ENCODE results near the gene EVX1.

The EVX1 gene

DNA sequence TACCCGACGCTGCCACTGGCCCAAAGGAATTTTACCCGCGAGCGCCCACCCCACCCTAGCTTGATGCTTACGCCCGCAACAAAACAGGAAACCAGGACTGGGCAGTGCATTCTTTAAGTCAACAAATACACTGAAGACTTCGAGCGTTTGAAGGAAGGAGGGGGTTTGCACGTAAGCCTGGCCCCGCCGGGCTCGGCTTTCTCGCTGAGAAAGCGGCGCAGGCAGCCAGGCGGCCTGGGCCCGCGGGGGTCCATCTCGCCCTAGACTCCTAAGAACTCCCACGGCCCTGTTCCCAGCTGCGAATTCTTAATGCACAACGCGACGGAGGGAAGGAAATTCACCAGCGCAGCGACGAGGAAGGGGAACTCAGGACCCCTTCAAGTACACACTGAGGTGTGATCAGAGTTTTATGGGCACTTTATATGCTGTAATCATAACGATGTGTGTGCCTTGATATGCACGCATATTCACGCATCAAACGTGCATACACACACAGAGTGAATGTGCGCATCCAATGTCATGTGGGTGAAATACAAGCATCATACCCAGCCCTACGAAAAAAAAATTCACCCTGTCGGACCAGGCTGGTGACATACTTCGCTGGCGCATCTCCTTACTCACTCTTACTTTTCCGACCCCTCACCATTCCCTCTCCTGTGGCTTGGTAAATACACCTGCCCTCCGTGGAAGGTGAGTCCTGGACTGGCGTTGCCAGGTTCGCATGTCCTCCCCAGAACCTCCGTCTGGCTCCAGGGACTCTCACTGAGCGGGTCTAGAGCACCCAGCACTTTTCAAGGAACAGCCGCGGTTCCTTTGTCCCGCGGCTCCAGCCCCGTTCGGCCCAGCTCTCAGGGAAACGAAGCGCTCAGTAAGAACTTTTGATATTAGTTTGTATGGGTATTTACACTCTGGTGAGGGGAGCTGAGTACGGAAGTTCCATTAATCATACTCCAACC is 37.0 kb upstream of the EVX1 start:
- DNase-seq = no peak

DNA sequence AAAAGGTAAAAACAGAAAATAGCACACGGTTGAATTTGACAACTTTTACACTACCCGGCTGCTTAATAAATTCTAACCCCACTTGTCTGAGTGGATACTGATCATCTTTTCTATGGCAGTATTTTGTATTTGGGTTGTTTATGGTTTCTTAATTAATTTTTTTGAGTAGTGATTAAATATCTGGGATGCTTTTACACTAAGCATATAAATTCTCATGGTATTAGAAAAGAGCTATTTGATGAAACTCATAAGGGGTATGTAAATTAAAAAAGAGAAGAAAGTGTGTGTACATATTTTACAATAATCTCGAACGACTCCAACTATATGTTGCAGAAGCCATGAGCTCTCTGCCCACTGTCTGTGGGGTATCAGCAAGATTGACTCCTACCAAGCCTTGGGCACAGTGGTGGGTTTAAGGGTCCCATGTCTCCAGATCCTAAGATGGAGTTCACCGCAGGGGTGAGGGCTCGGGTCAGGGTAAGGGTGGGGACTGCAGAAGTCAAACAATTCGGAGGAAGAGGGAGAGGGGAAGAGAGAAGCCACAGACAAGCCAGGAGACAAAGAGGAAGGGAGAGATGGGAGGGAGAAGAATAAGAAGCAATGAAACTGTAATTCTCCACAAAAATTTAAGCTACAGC is 35.1 kb upstream of the EVX1 start:
- DNase-seq = no peak

DNA sequence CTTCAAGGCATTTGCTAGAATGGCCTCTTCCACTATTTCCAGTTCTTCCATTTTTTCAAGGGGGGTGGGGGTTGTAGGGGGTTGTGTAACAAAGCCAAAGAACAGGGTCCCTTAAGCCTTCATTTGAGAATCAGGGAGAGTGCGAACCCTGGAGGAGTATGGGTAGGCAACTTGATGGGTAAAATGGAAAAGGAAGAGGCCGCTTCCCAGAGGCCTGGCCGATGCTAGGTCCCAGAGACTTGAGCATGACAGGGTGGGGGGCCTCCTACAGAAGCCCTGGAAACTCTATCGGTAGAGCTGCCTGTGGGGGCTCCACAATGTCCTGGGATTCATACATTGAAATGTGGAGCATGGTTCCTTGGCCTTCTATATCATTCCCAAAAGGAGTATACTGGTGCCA is 33.6 kb upstream of the EVX1 start:
- no peak for DNase-seq

DNA sequence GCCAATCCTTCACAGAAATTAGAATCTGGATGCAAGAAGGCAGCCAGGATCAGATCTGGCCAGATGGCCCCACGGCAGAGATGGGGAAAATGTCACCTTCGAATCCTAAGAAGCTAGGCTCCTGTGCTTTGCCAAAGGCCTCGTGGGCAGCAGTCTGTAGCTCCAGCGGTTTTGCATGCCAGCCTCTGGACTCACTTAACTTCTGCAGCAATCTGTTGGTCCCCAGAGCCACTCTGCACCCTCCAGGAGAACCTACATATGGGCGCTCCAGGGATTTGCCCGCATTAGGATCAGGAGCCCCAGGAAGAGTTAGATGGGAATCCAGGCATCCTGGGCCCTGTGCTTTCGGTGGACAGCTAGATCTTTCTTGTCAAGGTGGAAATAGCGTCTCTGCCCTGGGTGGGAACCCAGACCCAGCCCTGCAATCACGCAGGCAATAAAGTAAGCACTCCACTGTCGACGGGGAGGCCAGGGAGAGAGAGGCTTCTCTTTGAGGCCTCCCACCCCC is 32.6 kb upstream of the EVX1 start:
- no peak for DNase-seq

DNA sequence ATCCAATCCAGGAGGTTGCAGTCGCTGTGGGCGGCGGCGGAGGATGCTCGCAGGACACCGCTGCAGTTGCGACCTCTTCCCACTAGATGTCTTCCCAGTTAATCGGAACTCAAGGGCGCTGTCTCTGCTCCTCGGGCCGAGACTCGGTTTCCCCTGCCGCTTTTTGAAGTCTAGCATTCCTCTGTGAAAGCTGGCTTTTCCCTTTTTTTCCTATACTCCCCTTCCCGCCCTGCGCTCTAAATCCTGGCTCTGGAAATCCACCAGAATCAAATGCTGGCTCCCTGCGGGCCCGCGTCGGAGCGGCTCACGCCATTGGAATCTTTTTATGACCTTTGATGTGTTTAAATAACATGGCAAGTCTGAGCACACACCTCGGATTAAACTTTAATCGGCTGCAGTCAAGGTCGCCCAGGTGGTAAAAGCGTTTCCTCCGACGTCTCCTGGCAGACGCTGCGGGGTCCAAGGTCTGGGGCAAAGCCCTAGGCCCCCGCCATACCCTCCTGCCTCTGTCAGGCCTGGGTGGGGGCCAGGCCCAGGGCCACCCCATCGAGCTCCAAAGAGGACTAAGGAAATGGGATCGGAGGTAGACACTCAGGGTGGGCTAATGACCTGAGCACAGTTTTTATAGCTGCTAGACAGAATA is 32.0 kb upstream of the EVX1 start:
- DNase-seq = peak; percentile 33 to 35

DNA sequence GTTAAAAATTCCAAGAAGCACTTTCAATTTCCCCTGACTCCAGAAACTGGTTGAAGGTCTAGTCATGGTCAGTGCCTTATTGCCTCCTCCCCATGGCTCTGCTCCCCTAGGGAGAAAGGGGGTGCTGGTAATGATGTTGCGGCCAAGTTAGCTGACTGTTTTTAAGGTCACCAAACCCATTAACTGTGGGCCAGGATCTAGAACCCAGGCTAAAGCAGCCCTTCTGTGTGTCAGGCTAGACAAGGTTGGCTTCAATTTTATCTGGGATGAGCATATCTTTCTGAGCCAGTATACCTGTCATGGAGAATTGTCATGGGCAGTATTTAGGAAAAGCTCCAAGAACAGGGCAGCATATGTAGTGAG is 31.5 kb upstream of the EVX1 start:
- no peak for DNase-seq

DNA sequence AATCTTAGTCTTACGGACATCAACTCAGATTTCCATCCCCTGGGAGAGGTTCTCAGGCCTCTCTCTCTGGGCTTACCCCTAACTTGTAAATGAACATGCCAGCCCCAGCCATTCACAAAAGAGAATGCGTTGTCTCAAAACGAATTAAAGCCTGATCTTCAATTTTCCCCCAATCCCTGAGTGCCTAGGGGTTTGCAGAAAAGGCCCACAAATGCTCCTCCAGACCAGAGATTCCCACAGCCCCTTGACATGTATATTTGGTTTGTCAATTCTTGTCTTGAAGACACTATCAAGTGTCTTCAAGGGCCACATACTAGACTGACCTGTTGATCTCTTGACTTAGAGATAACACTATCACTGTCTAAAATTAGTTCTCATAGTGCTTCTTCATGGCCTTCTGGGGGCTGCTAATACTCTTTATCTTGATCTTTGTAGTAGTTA is 30.8 kb upstream of the EVX1 start:
- DNase-seq = no peak

DNA sequence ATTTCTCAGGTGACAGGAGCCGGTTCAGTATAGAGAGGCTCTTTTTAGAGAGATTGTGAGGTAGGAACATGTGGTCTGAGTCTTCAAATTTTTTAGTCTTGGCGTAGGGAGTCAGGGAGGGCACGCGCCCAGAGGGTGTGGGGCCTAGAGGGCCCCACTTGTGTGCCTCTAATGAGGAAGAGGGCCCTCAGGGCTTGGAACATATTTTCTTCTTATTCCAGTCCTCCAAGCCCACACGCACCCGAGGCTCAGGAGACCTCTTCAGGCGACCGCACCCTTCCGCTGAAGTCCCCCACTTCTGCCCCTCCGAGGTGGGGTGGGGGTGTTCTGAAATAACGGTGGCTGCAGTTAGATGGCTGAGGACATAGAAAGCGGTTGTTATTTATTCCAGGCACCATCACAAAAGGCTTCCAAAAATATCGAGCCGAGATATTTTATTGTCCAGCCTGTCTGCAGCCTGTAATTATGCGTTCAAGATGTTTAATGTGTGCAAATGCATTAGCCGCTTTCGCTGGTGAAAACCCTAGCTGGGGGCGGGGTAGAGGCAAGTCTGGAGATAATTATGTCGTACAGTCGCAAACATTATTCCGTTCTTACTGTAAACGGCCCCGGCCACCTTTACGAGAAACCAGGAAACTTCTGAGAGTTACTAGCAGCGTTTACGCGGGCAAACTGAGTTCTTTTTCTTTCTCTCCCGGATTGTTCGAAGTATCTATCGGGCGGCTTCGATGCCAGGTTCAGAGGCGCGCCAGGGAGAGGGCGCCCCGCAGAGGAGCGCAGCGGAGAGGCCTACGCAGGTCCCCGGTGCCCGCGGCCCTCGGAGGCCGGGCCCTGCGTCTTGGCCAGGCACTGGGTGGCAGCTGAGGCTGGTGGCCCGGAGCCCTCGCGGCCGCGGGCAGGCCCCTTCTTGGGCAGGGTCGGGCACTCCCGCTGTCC is 29.8 kb upstream of the EVX1 start:
- DNase-seq = no peak

DNA sequence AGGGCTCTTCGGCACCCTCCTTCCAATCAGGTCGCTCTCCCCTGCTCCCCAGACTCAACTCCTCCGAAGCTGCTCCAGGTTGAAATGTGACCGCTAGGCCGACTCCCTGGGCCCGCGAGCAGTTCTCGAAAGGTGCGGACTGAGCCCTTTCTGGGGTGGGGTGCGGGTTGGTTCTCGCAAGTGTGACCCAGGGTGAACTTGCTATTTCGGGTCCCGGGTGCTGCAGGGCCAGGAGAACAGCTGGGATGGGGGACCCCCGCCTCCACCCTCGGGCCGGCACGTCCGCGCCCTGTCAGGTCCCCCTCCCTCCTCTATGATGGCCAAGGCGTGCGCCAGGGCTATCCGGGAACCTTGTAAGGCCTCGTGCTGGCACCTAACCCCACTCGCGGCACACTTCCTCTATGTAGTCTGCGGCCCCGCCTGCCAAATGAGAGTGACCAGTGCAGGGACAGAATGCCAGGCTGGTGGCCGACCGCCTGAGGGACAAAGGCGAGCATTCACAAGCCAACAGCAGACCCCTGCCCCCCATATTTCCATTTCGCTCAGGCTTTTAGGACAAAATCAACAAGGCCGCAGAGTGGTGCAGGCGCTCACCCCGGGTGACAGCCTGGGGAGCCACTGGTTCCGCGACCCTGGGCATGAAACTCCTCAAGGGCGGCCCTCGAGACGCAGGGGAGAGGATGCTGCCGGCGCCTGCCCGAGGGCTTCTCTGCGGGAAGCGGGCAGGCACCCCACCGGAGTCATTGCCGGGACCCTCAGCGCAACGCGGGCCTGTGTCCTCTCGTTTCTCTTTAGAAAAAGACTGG is 29.0 kb upstream of the EVX1 start:
- no peak for DNase-seq

DNA sequence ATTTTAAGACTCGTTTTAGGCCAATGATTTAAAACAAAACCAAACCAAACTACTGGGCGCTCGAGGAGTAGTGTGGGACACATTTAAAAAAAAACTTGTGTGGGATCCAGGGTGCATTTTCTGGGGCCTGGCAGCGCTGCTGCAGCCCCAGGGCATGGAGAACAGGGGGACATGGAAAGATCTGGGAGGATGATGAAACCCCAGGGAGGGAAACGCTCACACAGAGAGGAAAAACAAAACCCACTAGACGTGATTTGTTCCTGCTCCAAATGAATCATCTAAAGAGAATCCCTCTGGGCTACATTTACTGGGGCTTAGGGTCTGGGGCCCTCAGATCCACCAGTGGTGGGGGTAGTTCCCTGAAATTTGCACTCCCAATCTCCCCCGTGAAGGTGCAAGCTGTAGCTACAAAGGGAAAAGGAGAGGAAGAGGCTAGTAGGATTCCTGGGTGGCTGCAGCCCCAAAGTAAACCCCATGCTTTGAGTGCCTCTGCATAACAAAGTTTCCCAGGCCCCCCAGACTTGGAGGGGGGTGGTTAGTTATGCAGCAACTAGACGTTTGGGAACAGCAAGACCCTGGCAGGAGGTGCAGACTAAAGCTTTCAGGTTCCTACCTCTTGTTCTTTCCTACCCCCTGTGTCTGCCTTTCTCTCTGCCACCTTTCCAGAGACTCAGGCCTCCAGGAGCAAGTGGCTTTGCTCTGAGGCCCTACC is 28.2 kb upstream of the EVX1 start:
- DNase-seq = no peak

DNA sequence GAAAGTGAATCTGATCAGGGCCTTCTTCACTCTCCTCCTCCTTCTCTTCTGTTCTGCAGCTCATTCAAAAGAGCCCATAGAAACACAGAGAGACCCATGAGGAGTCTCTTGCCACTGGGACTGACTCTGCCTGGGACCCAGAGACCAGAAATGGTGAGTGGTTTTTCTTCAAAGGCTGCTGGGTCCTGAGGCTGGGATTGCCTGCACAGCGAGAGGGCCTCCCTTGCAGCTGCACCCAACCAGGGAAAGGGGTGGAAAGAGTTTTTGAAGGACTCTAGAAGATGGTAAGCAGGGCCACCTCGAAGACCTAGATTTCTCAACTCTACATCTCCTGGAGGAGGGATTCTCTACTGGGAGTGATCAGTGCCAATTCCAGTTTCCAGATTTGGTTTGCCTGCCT is 27.2 kb upstream of the EVX1 start:
- DNase-seq = no peak

DNA sequence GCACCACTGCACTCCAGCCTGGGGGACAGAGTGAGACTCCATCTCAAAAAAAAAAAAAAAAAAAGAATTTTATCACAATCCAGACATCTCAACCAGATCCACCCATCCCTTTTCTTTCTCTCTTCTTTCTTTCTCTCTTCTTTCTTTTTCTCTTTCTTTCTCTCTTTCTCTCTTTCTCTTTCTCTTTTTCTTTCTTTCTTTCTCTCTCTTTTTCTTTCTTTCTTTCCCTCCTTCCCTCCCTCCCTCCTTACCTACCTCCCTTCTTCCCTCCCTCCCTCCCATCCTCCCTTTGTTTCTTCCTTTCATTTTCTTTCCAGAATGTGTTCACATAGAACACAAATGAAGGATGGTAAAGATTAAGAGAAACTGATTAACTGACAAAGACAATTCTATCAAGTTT is 24.7 kb upstream of the EVX1 start:
- DNase-seq = no peak

DNA sequence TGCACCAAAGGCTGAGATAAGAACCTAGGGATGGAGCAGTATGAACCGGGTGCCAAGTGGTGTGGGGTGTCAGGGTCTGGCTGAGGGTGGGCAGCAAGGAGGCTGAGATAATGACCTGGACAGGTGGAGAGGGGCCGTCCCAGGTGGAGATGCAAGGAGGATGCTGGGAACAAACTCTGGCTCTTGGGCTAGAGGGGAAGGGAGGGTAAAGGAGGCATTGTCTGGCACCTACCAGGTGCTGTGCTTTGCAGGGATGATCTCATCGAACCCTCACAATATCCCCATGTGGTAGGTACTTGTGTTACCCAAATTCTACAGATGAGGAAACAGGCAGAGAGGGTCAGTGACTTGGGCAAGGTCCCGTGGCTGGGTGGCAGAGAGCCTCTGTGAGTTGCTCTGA is 22.8 kb upstream of the EVX1 start:
- DNase-seq = no peak

DNA sequence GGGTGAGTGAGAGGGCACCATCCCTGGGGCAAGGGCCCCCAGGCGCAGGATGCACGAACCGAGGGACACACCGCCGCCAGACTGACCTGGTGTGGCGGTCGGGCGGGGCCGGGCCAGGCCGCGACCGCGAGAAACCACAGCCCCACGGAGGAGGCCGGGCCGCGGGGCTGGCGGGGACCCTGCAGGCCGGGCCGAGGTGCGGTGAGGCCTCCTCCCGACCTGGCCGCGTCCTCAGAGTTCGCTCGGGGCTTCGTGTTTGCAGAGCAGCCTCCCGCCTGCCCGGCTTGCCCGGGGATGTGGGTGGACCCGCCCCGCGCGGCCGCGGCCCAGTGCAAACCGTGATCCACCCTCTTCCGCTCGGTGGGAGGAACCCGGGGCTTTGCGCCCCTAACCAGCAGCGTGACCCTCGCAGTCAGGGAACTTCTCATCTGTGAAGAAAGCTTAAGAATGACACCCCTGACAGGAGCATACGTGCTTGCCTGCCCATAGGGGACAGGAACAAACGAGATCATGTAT is 22.1 kb upstream of the EVX1 start:
- DNase-seq = no peak

DNA sequence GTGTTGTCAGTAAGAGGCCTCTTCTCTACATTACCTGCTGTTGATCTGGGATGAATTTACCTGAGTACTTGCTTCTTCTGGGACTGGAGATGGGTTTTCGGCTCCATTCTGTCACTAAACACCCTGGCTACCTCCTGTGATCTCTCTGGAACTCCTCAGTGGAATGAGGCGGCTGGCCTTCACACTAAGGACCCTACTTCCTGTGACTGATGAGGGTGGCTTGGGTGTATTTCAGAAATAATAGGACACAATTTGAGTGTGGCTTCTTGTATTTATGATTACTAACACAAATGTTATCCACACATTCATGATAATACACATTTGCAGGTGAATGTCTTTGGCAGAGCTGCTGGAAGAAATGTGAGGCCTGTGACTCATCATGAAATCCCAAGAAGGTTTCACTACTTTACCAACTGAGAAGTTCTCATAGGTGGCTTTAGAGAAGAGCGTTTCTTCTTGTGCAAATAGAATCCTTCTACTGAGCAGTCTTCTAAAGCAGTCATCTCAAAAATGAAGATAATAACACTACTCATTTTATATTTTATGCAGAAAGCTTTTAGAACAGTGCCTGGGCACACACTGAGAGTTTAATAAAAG is 21.3 kb upstream of the EVX1 start:
- DNase-seq = no peak

DNA sequence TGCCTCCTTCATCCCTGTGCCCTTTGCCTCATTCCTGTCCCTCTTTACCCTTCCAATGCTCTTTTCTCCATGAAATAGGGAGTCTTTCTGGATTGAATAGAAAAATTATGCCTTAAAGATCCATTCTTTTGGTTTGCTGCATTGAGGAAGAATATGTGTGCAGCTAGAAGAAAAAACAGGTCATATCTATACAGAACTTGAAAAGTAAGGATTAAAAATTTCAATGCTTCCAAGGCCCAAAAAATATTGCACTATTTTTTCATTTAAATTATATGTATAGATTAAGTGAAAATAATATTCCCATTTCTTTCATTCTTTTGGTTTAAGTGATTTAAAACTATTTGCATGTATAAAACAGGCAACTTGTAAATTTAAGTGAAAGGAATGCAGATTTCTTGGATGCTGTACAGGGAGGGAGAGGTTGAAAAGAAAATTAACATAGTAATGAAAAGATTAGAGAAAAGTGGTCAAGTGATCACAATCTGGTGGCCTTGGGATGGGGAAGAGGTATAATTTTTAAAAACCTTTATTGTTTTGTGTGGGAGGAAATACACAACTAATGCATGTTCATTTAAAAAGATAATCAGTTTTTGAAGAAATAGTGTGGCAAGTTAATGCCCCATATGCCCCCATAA is 18.5 kb upstream of the EVX1 start:
- DNase-seq = no peak

DNA sequence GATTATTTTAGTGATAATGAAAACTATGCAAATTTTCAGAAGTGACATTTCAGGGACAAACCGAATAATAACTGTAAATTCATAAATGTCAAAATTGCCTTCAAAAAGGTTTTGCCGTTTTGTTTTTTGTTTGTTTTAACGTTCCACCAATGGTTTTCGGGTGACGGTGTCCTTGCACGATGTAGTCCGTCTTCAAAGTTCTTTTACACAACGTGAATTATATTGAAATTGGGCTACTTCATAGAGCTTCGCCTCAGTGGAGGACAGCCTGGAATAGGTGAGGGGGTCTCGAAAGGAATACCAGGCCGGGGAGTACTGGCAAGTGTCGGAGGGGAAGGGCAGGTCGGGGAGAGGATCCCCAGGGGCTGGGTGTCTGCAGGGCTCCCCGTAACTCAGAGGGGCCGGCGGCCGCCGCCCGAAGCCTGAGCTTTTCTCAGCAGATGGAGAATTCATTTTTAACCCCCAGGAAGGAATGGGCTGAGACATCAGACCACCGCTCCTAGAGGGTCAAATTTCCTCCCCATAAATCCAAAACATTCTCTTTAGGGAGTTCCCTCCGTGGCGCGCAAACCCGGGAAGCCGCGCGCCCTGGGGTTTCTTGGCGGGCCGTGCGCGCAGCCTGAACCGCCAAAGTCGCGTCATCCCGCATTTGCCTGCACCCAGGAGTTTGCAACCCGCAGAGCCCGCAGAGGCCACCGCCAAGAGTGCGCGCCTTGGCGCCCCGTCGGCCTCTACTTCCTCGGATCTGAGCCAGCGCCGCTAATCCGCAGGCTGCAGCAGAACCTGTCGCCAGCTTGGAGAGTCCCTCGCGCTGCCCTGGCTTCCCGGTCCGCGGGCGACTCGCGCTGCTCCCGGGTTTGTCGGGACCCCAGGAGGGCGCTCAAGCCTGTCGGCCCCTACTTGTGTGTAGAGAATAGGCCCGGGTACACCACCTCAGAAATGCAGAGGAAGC is 17.3 kb upstream of the EVX1 start:
- DNase-seq = no peak

DNA sequence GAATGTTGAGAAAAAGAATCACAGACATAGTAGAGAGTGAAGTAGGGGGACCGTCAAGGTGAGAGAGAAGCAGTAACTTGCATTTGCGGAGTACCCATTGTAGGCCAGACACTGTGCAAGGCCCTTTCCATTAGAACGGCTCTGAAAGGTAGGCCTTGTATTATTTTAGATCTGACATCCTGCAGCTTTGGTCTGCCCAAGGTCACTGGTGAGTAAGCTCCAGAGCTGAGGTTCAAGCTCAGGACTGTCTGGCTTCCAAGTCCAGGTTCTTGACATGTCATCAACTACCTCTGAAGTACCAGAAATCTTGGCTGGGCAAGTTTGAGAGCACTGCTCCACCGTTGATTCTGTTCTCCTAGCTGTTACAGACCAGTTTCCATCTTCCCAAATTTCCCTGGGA is 13.2 kb upstream of the EVX1 start:
- no peak for DNase-seq
